ENCODE results near the gene CCDC80.

The CCDC80 gene

GRCh38 chr3:112643621-112644240, 2.8 kb upstream of the CCDC80 start:
- Histone ChIP-seq H3K9me3 (ENCODE audit: insufficient read depth, low read depth, low read length) (no peaks in the 10 kb centered on the region), H3K4me2 (ENCODE audit: low read depth, low read length, poor library complexity, severe bottlenecking) (peak overlapping the region; percentile 71), H3K79me2 (ENCODE audit: insufficient read depth, low read length) (no peaks in the 10 kb centered on the region), H3K4me1 (ENCODE audit: insufficient read depth, low read length, poor library complexity, severe bottlenecking) (peaks cover 8% of the 10 kb centered on the region), H3K36me3 (ENCODE audit: insufficient read depth, low read length) (no peaks in the 10 kb centered on the region), H4K20me1 (ENCODE audit: insufficient read depth, low read length, poor library complexity, severe bottlenecking) (no peaks in the 10 kb centered on the region), H3K27me3 (ENCODE audit: insufficient read depth, low read length, poor library complexity, severe bottlenecking) (no peaks in the 10 kb centered on the region), H3K9ac (ENCODE audit: low read depth, low read length, poor library complexity, severe bottlenecking) (no peak overlapping the region), H2AFZ (ENCODE audit: low read length) (peak overlapping the region; percentile 81), H3K4me3 (ENCODE audit: low read length, poor library complexity, severe bottlenecking) (peak overlapping the region; percentile 61), H3K9me2 (replicated peaks; ENCODE audit: low read depth, low read length) (no peaks in the 10 kb centered on the region), H3F3A (ENCODE audit: low read depth) (no peaks in the 10 kb centered on the region)
- TF ChIP-seq EZH2phosphoT487 (IDR thresholded peaks at IDR 0.05; ENCODE audit: borderline replicate concordance) (no peak), CTCF (conservative IDR thresholded peaks at IDR 0.05; ENCODE audit: low read length) (no peak)

GRCh38 chr3:112642912-112643506, 2.1 kb upstream of the CCDC80 start:
- peak overlapping the region; percentile 71 for H3K4me2 ChIP-seq (ENCODE audit: low read depth, low read length, poor library complexity, severe bottlenecking)
- peak overlapping the region; percentile 81 for H2AFZ ChIP-seq (ENCODE audit: low read length)
- H3K36me3 ChIP-seq (ENCODE audit: insufficient read depth, low read length), result no peaks in the 10 kb centered on the region
- H3K9ac ChIP-seq (ENCODE audit: low read depth, low read length, poor library complexity, severe bottlenecking), result peak overlapping the region; percentile 43
- H3K4me1 ChIP-seq (ENCODE audit: insufficient read depth, low read length, poor library complexity, severe bottlenecking), result peaks cover 8% of the 10 kb centered on the region
- peak; percentile 92 for TF ChIP-seq CTCF (conservative IDR thresholded peaks at IDR 0.05; ENCODE audit: low read length)
- TF ChIP-seq EZH2phosphoT487 (IDR thresholded peaks at IDR 0.05; ENCODE audit: borderline replicate concordance), result no peak
- H3K27me3 ChIP-seq (ENCODE audit: insufficient read depth, low read length, poor library complexity, severe bottlenecking), result no peaks in the 10 kb centered on the region
- no peaks in the 10 kb centered on the region for H3F3A ChIP-seq (ENCODE audit: low read depth)
- peak overlapping the region; percentile 61 for H3K4me3 ChIP-seq (ENCODE audit: low read length, poor library complexity, severe bottlenecking)
- no peaks in the 10 kb centered on the region for H4K20me1 ChIP-seq (ENCODE audit: insufficient read depth, low read length, poor library complexity, severe bottlenecking)
- H3K9me3 ChIP-seq (ENCODE audit: insufficient read depth, low read depth, low read length), result no peaks in the 10 kb centered on the region
- no peaks in the 10 kb centered on the region for H3K79me2 ChIP-seq (ENCODE audit: insufficient read depth, low read length)
- H3K9me2 ChIP-seq (replicated peaks; ENCODE audit: low read depth, low read length), result no peaks in the 10 kb centered on the region

- H3K9me2 ChIP-seq (replicated peaks; ENCODE audit: low read depth, low read length), result no peaks in the 10 kb centered on the region
- no peak overlapping the region for H3K9ac ChIP-seq (ENCODE audit: low read depth, low read length, poor library complexity, severe bottlenecking)
- no peaks in the 10 kb centered on the region for H3K36me3 ChIP-seq (ENCODE audit: insufficient read depth, low read length)
- peaks cover 8% of the 10 kb centered on the region for H3K4me1 ChIP-seq (ENCODE audit: insufficient read depth, low read length, poor library complexity, severe bottlenecking)
- no peak overlapping the region for H3K4me3 ChIP-seq (ENCODE audit: low read length, poor library complexity, severe bottlenecking)
- no peaks in the 10 kb centered on the region for H3K79me2 ChIP-seq (ENCODE audit: insufficient read depth, low read length)
- TF ChIP-seq CTCF (conservative IDR thresholded peaks at IDR 0.05; ENCODE audit: low read length) (no peak), EZH2phosphoT487 (IDR thresholded peaks at IDR 0.05; ENCODE audit: borderline replicate concordance) (no peak)
- H3K9me3 ChIP-seq (ENCODE audit: insufficient read depth, low read depth, low read length), result no peaks in the 10 kb centered on the region
- H3F3A ChIP-seq (ENCODE audit: low read depth), result no peaks in the 10 kb centered on the region
- no peak overlapping the region for H3K4me2 ChIP-seq (ENCODE audit: low read depth, low read length, poor library complexity, severe bottlenecking)
- H2AFZ ChIP-seq (ENCODE audit: low read length), result no peak overlapping the region; the same call in 1 of the 2 replicates
- no peaks in the 10 kb centered on the region for H3K27me3 ChIP-seq (ENCODE audit: insufficient read depth, low read length, poor library complexity, severe bottlenecking)
- H4K20me1 ChIP-seq (ENCODE audit: insufficient read depth, low read length, poor library complexity, severe bottlenecking), result no peaks in the 10 kb centered on the region
These were observed 540 bp downstream of the CCDC80 start for GRCh38 chr3:112640276-112640929.

Measured in Loucy (cell line).